ENCODE data around the gene DNASE1L3.

The DNASE1L3 gene

DNA sequence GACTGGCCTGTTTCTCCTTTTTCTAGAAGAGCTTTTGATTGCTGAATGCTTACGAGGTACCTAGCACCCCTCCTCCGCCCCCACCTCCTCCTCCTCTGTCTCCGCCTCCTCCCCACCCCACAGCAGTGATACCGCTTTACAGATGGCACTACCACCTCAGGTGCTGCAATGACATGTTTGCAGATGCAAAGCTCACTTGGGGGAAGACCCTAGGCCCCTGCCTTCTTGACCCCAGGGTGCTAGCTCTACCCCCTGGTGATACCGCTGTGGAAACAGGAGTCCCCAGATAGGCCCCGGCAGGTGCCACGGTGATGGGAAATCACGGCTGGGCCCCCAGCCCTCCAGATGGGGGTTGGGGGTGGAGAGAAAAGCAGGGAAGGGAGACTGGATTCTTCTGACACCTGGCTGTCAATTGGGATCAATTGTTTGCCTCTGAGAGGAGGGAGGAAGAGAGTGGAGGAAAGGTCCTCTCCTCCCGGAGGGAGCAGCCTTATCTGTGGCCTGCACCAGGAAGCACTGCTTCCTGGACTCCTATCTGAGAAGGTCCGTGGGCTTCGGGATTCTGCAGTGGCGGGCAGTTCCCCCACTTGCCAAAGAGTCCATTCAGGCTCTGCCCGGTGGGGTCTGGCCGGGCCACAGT is 37.6 kb downstream of the DNASE1L3 start:
- peak overlapping the region; percentile 35 to 52 for H3K27ac ChIP-seq (ENCODE audit: low read depth in 2 of 2, low read length in 2 of 2)
- H3K9ac ChIP-seq (ENCODE audit: low read depth in 1 of 2, low read length in 2 of 2) = peak overlapping the region in 1 of 2 donors; percentile 26
- no peaks in the 10 kb centered on the region for H3K27me3 ChIP-seq (ENCODE audit: control insufficient read depth in 2 of 2, insufficient read depth in 2 of 2, low read length in 2 of 2)
- no peaks in the 10 kb centered on the region for H3K9me3 ChIP-seq (ENCODE audit: control insufficient read depth in 2 of 2, low read length in 2 of 2)
- H3K4me3 ChIP-seq (ENCODE audit: low read length in 2 of 2) = no peak overlapping the region
- H3K4me1 ChIP-seq (ENCODE audit: control insufficient read depth in 2 of 2, insufficient read depth in 2 of 2, low read length in 2 of 2) = peaks cover 41 to 47% of the 10 kb centered on the region in 2 donors
- peaks cover 31 to 32% of the 10 kb centered on the region in 2 donors for H3K36me3 ChIP-seq (ENCODE audit: control insufficient read depth in 2 of 2, insufficient read depth in 2 of 2, low read length in 2 of 2)

DNA sequence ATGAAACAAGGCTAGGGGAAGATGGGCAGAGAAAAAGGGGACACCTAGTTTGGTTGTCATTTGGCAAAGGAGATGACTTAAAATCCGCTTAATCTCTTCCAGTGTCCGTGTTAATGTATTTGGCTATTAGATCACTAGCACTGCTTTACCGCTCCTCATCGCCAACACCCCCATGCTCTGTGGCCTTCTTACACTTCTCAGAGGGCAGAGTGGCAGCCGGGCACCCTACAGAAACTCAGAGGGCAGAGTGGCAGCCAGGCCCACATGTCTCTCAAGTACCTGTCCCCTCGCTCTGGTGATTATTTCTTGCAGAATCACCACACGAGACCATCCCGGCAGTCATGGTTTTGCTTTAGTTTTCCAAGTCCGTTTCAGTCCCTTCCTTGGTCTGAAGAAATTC is 39.6 kb downstream of the DNASE1L3 start:
- no peaks in the 10 kb centered on the region for H3K9me3 ChIP-seq (ENCODE audit: control insufficient read depth in 2 of 2, low read length in 2 of 2)
- H3K4me1 ChIP-seq (ENCODE audit: control insufficient read depth in 2 of 2, insufficient read depth in 2 of 2, low read length in 2 of 2) = peaks cover 32 to 34% of the 10 kb centered on the region in 2 donors
- H3K27me3 ChIP-seq (ENCODE audit: control insufficient read depth in 2 of 2, insufficient read depth in 2 of 2, low read length in 2 of 2) = no peaks in the 10 kb centered on the region
- H3K27ac ChIP-seq (ENCODE audit: low read depth in 2 of 2, low read length in 2 of 2) = no peak overlapping the region
- peaks cover 37 to 42% of the 10 kb centered on the region in 2 donors for H3K36me3 ChIP-seq (ENCODE audit: control insufficient read depth in 2 of 2, insufficient read depth in 2 of 2, low read length in 2 of 2)
- no peak overlapping the region for H3K9ac ChIP-seq (ENCODE audit: low read depth in 1 of 2, low read length in 2 of 2)
- no peak overlapping the region for H3K4me3 ChIP-seq (ENCODE audit: low read length in 2 of 2)

DNA sequence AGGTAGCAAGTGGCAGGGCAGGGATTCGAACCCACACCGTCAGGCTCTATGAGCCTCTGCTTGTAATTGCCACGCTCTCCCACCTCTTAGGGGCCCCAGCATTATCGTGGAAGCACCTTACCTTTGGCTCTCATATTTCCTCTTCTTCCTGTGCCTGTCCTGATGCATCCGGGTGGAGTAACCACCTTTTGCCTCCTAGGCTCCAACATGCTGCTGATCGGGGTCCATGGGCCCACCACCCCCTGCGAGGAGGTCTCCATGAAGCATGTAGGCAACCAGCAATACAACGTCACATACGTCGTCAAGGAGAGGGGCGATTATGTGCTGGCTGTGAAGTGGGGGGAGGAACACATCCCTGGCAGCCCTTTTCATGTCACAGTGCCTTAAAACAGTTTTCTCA is 40.4 kb downstream of the DNASE1L3 start:
- no peaks in the 10 kb centered on the region for H3K9me3 ChIP-seq (ENCODE audit: control insufficient read depth in 2 of 2, low read length in 2 of 2)
- H3K4me3 ChIP-seq (ENCODE audit: low read length in 2 of 2) = no peak overlapping the region
- peaks cover 44 to 48% of the 10 kb centered on the region in 2 donors for H3K36me3 ChIP-seq (ENCODE audit: control insufficient read depth in 2 of 2, insufficient read depth in 2 of 2, low read length in 2 of 2)
- peaks cover 24 to 26% of the 10 kb centered on the region in 2 donors for H3K4me1 ChIP-seq (ENCODE audit: control insufficient read depth in 2 of 2, insufficient read depth in 2 of 2, low read length in 2 of 2)
- H3K27me3 ChIP-seq (ENCODE audit: control insufficient read depth in 2 of 2, insufficient read depth in 2 of 2, low read length in 2 of 2) = no peaks in the 10 kb centered on the region
- no peak overlapping the region for H3K9ac ChIP-seq (ENCODE audit: low read depth in 1 of 2, low read length in 2 of 2)
- no peak overlapping the region for H3K27ac ChIP-seq (ENCODE audit: low read depth in 2 of 2, low read length in 2 of 2)

DNA sequence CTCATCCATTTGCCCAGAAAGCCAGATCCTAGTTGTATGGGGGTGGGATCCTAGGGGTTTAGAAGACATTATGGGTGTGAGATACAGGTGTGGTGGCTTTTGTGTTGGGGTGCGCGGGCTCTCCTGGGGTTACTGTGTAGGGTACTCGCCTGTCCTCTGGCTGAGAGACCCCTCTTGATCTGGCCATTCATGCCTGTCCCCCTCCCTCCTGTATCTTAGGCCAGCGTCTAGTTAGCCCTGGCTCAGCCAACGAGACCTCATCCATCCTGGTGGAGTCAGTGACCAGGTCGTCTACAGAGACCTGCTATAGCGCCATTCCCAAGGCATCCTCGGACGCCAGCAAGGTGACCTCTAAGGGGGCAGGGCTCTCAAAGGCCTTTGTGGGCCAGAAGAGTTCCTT is 41.4 kb downstream of the DNASE1L3 start:
- Histone ChIP-seq H3K9ac (ENCODE audit: low read depth in 1 of 2, low read length in 2 of 2) (no peak overlapping the region), H3K27ac (ENCODE audit: low read depth in 2 of 2, low read length in 2 of 2) (no peak overlapping the region), H3K4me3 (ENCODE audit: low read length in 2 of 2) (no peak overlapping the region), H3K9me3 (ENCODE audit: control insufficient read depth in 2 of 2, low read length in 2 of 2) (no peaks in the 10 kb centered on the region), H3K36me3 (ENCODE audit: control insufficient read depth in 2 of 2, insufficient read depth in 2 of 2, low read length in 2 of 2) (peaks cover 53 to 58% of the 10 kb centered on the region in 2 donors), H3K4me1 (ENCODE audit: control insufficient read depth in 2 of 2, insufficient read depth in 2 of 2, low read length in 2 of 2) (peaks cover 16% of the 10 kb centered on the region in 2 donors), H3K27me3 (ENCODE audit: control insufficient read depth in 2 of 2, insufficient read depth in 2 of 2, low read length in 2 of 2) (no peaks in the 10 kb centered on the region)

DNA sequence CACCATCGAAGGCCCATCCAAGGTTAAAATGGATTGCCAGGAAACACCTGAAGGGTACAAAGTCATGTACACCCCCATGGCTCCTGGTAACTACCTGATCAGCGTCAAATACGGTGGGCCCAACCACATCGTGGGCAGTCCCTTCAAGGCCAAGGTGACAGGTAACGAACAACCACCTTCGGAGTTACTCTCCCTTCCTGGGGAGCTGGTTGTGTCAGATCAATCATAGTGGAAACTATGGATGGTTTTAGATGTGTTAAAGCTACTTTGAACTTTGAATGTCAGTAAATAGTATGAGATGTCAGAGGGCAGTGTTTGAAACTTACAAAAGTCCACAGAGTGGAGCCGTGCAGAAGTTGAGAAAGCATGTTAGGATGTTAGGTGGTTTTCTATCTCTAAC is 42.3 kb downstream of the DNASE1L3 start:
- Histone ChIP-seq H3K9me3 (ENCODE audit: control insufficient read depth in 2 of 2, low read length in 2 of 2) (no peaks in the 10 kb centered on the region), H3K4me3 (ENCODE audit: low read length in 2 of 2) (no peak overlapping the region), H3K36me3 (ENCODE audit: control insufficient read depth in 2 of 2, insufficient read depth in 2 of 2, low read length in 2 of 2) (peaks cover 62 to 67% of the 10 kb centered on the region in 2 donors), H3K27me3 (ENCODE audit: control insufficient read depth in 2 of 2, insufficient read depth in 2 of 2, low read length in 2 of 2) (no peaks in the 10 kb centered on the region), H3K4me1 (ENCODE audit: control insufficient read depth in 2 of 2, insufficient read depth in 2 of 2, low read length in 2 of 2) (peaks cover 8 to 12% of the 10 kb centered on the region in 2 donors), H3K27ac (ENCODE audit: low read depth in 2 of 2, low read length in 2 of 2) (no peak overlapping the region), H3K9ac (ENCODE audit: low read depth in 1 of 2, low read length in 2 of 2) (no peak overlapping the region)

DNA sequence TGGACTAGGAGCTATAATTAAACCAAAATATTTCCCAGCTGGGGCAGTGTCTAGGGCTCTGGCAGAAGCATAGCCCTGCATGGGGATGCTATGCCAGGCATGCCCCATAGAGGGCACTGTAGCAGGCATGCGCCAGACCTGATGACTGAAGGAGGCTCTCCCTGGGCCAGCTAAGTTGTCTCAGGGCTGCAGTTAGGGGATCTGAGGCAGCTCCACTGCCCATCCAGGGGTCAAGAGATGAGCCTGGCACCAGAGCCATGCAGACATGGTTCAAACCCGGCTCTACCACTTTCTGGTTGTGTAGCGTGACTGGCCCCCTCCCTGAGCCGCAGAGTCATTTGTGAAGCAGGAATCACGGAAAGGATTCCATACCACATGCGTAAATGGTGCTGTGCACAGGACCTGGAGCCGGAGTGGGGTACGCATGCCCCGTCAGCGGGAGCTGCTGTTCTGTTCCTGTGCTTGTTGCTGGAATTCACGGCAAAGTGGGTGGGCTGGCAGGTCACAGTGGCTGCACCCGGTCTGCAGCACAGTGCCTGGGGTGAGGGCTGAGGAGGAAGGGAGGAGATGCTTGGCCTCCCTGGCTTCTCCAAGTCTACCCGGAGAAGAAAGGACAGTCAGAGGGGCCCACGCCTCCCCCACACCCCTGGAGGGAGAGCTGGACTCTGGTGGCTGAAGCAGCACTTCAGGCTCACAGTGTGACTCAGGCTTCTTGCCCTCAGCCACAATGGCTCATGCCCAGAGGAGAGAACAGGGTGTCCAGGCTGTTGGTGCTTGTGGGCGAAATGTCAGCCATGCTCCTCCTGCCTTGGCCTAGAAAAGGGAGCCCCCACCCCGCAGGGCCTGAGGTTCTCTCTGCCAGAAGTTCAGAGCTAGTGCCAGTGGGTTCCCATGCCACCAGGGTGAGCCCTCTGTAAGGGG is 43.1 kb downstream of the DNASE1L3 start:
- Histone ChIP-seq H3K27me3 (ENCODE audit: control insufficient read depth in 2 of 2, insufficient read depth in 2 of 2, low read length in 2 of 2) (no peaks in the 10 kb centered on the region), H3K9ac (ENCODE audit: low read depth in 1 of 2, low read length in 2 of 2) (no peak overlapping the region), H3K4me1 (ENCODE audit: control insufficient read depth in 2 of 2, insufficient read depth in 2 of 2, low read length in 2 of 2) (peaks cover 6 to 7% of the 10 kb centered on the region in 2 donors), H3K4me3 (ENCODE audit: low read length in 2 of 2) (no peak overlapping the region), H3K27ac (ENCODE audit: low read depth in 2 of 2, low read length in 2 of 2) (peak overlapping the region in 1 of 2 donors; percentile 10), H3K9me3 (ENCODE audit: control insufficient read depth in 2 of 2, low read length in 2 of 2) (no peaks in the 10 kb centered on the region), H3K36me3 (ENCODE audit: control insufficient read depth in 2 of 2, insufficient read depth in 2 of 2, low read length in 2 of 2) (peaks cover 70 to 75% of the 10 kb centered on the region in 2 donors)

DNA sequence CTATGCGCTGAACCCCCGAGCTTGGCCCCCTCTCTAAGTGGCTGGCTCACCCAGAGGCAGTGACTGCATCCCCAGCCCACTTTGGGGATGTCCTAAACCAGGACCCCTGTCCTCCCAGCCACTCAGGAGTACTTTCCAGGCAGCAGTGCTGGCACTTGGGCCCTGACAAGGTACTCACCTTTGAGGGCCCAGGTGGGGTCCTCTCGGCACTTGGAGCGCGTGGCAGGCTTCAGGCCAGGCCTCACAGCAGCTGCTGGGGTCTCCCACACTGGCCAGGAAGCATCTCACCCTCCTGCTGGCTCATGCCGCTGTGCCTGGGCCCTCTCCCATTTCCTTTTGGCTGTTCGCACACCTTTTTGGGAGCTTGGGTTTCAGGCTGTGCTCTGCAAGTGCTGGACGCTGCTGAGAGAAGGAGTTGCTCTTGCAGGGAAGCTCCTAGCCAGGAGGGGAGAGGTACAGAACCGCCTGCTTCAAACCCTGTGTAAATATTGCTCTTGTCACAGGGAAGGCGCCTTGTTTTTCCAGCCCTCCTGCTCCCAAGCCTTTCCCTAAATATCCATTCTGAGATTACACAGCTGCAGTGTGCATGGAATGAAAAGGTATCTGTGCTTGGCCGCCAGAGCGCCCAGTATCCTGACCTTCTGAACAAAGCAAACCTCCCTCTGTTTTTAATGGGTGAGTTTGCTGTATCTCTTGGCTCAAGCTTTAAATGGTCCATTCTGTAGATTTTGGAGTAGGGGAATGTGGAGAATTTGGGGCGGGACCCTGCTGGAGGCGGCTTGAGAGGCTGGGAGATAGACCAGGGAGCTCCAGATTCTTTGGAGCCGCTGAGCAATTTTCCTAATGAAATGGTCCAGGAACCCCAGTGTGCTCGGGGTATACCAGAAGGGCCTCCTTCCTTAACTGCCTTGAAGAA is 45.6 kb downstream of the DNASE1L3 start:
- peaks cover 79 to 85% of the 10 kb centered on the region in 2 donors for H3K36me3 ChIP-seq (ENCODE audit: control insufficient read depth in 2 of 2, insufficient read depth in 2 of 2, low read length in 2 of 2)
- H3K27ac ChIP-seq (ENCODE audit: low read depth in 2 of 2, low read length in 2 of 2) = peak overlapping the region; percentile 24 to 53
- no peaks in the 10 kb centered on the region for H3K27me3 ChIP-seq (ENCODE audit: control insufficient read depth in 2 of 2, insufficient read depth in 2 of 2, low read length in 2 of 2)
- no peaks in the 10 kb centered on the region for H3K9me3 ChIP-seq (ENCODE audit: control insufficient read depth in 2 of 2, low read length in 2 of 2)
- H3K4me3 ChIP-seq (ENCODE audit: low read length in 2 of 2) = no peak overlapping the region
- peaks cover 4 to 6% of the 10 kb centered on the region in 2 donors for H3K4me1 ChIP-seq (ENCODE audit: control insufficient read depth in 2 of 2, insufficient read depth in 2 of 2, low read length in 2 of 2)
- no peak overlapping the region for H3K9ac ChIP-seq (ENCODE audit: low read depth in 1 of 2, low read length in 2 of 2)

DNA sequence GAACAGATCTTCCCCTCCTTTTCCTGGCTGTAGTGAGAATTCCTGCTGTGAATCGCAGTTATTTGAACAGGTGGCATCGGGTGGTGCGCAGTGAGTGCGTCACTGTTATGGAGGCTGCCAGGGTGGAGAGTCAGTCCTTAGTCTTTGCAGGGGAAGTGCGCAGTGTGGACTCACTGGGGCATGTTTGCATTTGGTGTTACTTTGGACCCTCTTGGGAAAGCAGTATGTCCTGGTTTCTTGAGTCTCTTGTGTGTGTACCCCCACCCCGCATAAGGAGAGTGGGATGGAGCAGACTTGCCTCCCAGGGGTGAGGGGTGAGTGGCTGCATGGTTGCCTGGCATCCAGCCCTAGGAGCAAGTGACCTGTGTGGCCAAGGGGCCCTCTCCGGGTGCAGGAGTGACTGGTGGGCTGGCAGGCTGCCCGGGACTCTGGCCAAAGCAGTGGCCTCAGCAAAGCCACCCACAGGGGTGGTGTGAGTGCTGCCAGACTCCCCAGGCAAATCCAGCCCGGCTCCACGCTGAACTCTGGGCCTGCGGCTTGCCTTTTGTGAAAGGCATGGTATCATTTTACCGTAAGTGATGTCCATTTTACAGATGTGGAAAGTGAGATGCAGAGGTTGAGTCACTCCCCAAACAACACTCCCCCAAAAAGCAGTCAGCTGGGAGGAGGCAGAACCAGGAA is 46.4 kb downstream of the DNASE1L3 start:
- Histone ChIP-seq H3K36me3 (ENCODE audit: control insufficient read depth in 2 of 2, insufficient read depth in 2 of 2, low read length in 2 of 2) (peaks cover 76 to 84% of the 10 kb centered on the region in 2 donors), H3K9ac (ENCODE audit: low read depth in 1 of 2, low read length in 2 of 2) (peak overlapping the region in 1 of 2 donors; percentile 11), H3K27ac (ENCODE audit: low read depth in 2 of 2, low read length in 2 of 2) (peak overlapping the region; percentile 24 to 53), H3K4me3 (ENCODE audit: low read length in 2 of 2) (no peak overlapping the region), H3K4me1 (ENCODE audit: control insufficient read depth in 2 of 2, insufficient read depth in 2 of 2, low read length in 2 of 2) (peaks cover 4 to 6% of the 10 kb centered on the region in 2 donors), H3K9me3 (ENCODE audit: control insufficient read depth in 2 of 2, low read length in 2 of 2) (no peaks in the 10 kb centered on the region), H3K27me3 (ENCODE audit: control insufficient read depth in 2 of 2, insufficient read depth in 2 of 2, low read length in 2 of 2) (no peaks in the 10 kb centered on the region)

DNA sequence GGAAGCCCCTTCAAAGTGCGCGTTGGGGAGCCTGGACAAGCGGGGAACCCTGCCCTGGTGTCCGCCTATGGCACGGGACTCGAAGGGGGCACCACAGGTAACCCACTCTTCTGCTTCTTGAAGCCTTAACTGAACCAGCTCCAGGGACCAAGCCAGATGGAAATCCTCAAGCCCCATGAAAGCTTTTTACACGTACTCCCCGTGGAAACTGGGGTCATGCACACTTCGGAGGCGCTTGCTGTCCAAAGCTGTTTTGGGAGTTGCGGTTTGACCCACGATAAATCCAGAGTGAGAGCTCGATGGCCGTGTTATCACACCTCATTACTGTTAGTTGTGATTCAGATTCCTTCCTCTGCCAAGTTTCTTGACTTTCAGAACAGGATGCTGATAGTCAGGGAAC is 47.5 kb downstream of the DNASE1L3 start:
- Histone ChIP-seq H3K27me3 (ENCODE audit: control insufficient read depth in 2 of 2, insufficient read depth in 2 of 2, low read length in 2 of 2) (no peaks in the 10 kb centered on the region), H3K9ac (ENCODE audit: low read depth in 1 of 2, low read length in 2 of 2) (no peak overlapping the region), H3K4me1 (ENCODE audit: control insufficient read depth in 2 of 2, insufficient read depth in 2 of 2, low read length in 2 of 2) (peaks cover 4 to 6% of the 10 kb centered on the region in 2 donors), H3K36me3 (ENCODE audit: control insufficient read depth in 2 of 2, insufficient read depth in 2 of 2, low read length in 2 of 2) (peaks cover 78 to 85% of the 10 kb centered on the region in 2 donors), H3K9me3 (ENCODE audit: control insufficient read depth in 2 of 2, low read length in 2 of 2) (no peaks in the 10 kb centered on the region), H3K27ac (ENCODE audit: low read depth in 2 of 2, low read length in 2 of 2) (no peak overlapping the region), H3K4me3 (ENCODE audit: low read length in 2 of 2) (no peak overlapping the region)

Measured in mucosa of rectum (tissue), 2 donors.